HEK293 (cell line): Measurements from ENCODE around the gene UQCC2.

ENCODE experiments used
- CTCF ChIA-PET: fragments of 350-600 bp; formaldehyde crosslinking; extraction: SDS; loops from one replicate; lab custom pipeline; 2021; ENCODE audit warnings: antibody characterized with exemption; lab: Yijun Ruan, JAX
- POLR2A ChIA-PET: fragments of 300-600 bp; formaldehyde crosslinking; extraction: SDS; loops from one replicate; lab custom pipeline; 2020; ENCODE audit warnings: antibody characterized with exemption, inconsistent platforms; lab: Yijun Ruan, JAX
- H3K27ac ChIP-seq: fragments of 200-500 bp; sonication (Bioruptor generic); 2 replicates; pipeline ENCODE4 v1.5.1; 2014; ENCODE audit warnings: low read depth, low read length, control low read depth, inconsistent platforms; ENCODE audit errors: extremely low read depth
- H3K36me3 ChIP-seq, 2 experiments: fragments of 200-500 bp in 1 of 2; sonication (Bioruptor generic) in 1 of 2; 1 replicate in 1 of 2; 2 replicates in 1 of 2; pipeline ENCODE4 v1.5.1; 2014 to 2017; ENCODE audit warnings: inconsistent platforms in 2 of 2, low read length in 2 of 2; ENCODE audit not compliant: control insufficient read depth in 2 of 2, insufficient read depth in 1 of 2
- H3K4me1 ChIP-seq: fragments of 200-500 bp; sonication (Bioruptor generic); 2 replicates; pipeline ENCODE4 v1.5.1; 2014; ENCODE audit warnings: mild to moderate bottlenecking, low read length, inconsistent platforms; ENCODE audit not compliant: control insufficient read depth, insufficient read depth
- H3K4me3 ChIP-seq: 2 replicates; pipeline ENCODE4 v1.5.1; 2011; ENCODE audit warnings: low read depth, mild to moderate bottlenecking, control low read depth, low read length, moderate library complexity
- H3K9me3 ChIP-seq: fragments of 200-500 bp; sonication (Bioruptor generic); 2 replicates; pipeline ENCODE4 v1.5.1; 2014; ENCODE audit warnings: low read depth, low read length, inconsistent platforms; ENCODE audit not compliant: control insufficient read depth, insufficient read depth
- ELK4 ChIP-seq: IDR thresholded peaks from 2 replicates; pipeline ENCODE4 v1.6.1; 2011; ENCODE audit warnings: mild to moderate bottlenecking, low read depth, low read length, borderline replicate concordance
- GFI1B ChIP-seq: fragments of 450-650 bp; formaldehyde crosslinking; IDR thresholded peaks from 2 replicates; pipeline ENCODE4 v1.5.1; 2016; ENCODE audit warnings: missing biosample characterization, missing genetic modification characterization
- KLF16 ChIP-seq: fragments of 450-650 bp; formaldehyde crosslinking; IDR thresholded peaks from 2 replicates; pipeline ENCODE4 v1.5.1; 2017; ENCODE audit warnings: missing biosample characterization, missing genetic modification characterization
- SCRT2 ChIP-seq: fragments of 450-650 bp; formaldehyde crosslinking; IDR thresholded peaks from 2 replicates; pipeline ENCODE4 v1.5.1; 2016; ENCODE audit warnings: missing biosample characterization, missing genetic modification characterization
- WT1 ChIP-seq: fragments of 450-650 bp; formaldehyde crosslinking; IDR thresholded peaks from 2 replicates; pipeline ENCODE4 v1.5.1; 2016; ENCODE audit warnings: missing biosample characterization, missing genetic modification characterization
- ZBTB11 ChIP-seq: fragments of 450-650 bp; formaldehyde crosslinking; conservative IDR thresholded peaks from 2 replicates; pipeline ENCODE4 v1.5.1; 2016; ENCODE audit warnings: low read depth, missing biosample characterization, missing genetic modification characterization
- ZFP3 ChIP-seq: fragments of 450-650 bp; formaldehyde crosslinking; IDR thresholded peaks from 2 replicates; pipeline ENCODE4 v1.5.1; 2016; ENCODE audit warnings: low read depth, missing biosample characterization, missing genetic modification characterization
- ZNF2 ChIP-seq: fragments of 450-650 bp; formaldehyde crosslinking; IDR thresholded peaks from 2 replicates; pipeline ENCODE4 v1.5.1; 2016; ENCODE audit warnings: missing biosample characterization, missing genetic modification characterization
- ZNF202 ChIP-seq: fragments of 450-650 bp; formaldehyde crosslinking; IDR thresholded peaks from 2 replicates; pipeline ENCODE4 v1.5.1; 2016; ENCODE audit warnings: missing biosample characterization, missing genetic modification characterization, borderline replicate concordance
- ZNF335 ChIP-seq: fragments of 450-650 bp; formaldehyde crosslinking; conservative IDR thresholded peaks from 2 replicates; pipeline ENCODE4 v1.5.1; 2016; ENCODE audit warnings: missing biosample characterization, missing genetic modification characterization
- ZNF48 ChIP-seq: fragments of 450-650 bp; formaldehyde crosslinking; IDR thresholded peaks from 2 replicates; pipeline ENCODE4 v1.5.1; 2016; ENCODE audit warnings: missing biosample characterization, missing genetic modification characterization
- ZNF548 ChIP-seq: fragments of 450-650 bp; formaldehyde crosslinking; IDR thresholded peaks from 2 replicates; pipeline ENCODE4 v1.5.1; 2016; ENCODE audit warnings: missing biosample characterization, missing genetic modification characterization
- ZNF600 ChIP-seq: fragments of 450-650 bp; formaldehyde crosslinking; IDR thresholded peaks from 2 replicates; pipeline ENCODE4 v1.5.1; 2016; ENCODE audit warnings: missing biosample characterization, missing genetic modification characterization
- ZNF639 ChIP-seq: fragments of 450-650 bp; formaldehyde crosslinking; IDR thresholded peaks from 2 replicates; pipeline ENCODE4 v1.5.1; 2016; ENCODE audit warnings: missing biosample characterization, missing genetic modification characterization
- ZNF660 ChIP-seq: fragments of 450-650 bp; IDR thresholded peaks from 2 replicates; pipeline ENCODE4 v1.5.1; 2018; ENCODE audit warnings: missing biosample characterization, mild to moderate bottlenecking, missing genetic modification characterization
- ZNF768 ChIP-seq: fragments of 450-650 bp; formaldehyde crosslinking; IDR thresholded peaks from 2 replicates; pipeline ENCODE4 v1.5.1; 2018; ENCODE audit warnings: missing biosample characterization, mild to moderate bottlenecking, missing genetic modification characterization
- ZNF777 ChIP-seq: fragments of 450-650 bp; formaldehyde crosslinking; IDR thresholded peaks from 2 replicates; pipeline ENCODE4 v1.5.1; 2017; ENCODE audit warnings: missing biosample characterization, missing genetic modification characterization, borderline replicate concordance
- ZNF791 ChIP-seq: fragments of 450-650 bp; formaldehyde crosslinking; IDR thresholded peaks from 2 replicates; pipeline ENCODE4 v1.5.1; 2016; ENCODE audit warnings: missing biosample characterization, missing genetic modification characterization
- ZSCAN23 ChIP-seq: fragments of 450-650 bp; formaldehyde crosslinking; IDR thresholded peaks from 2 replicates; pipeline ENCODE4 v1.5.1; 2016; ENCODE audit warnings: missing biosample characterization, missing genetic modification characterization
- TF ChIP-seq, protein P1 (sequence below): fragments of 450-650 bp; formaldehyde crosslinking; optimal IDR thresholded peaks from 2 replicates; pipeline ENCODE3; 2016; ENCODE audit warnings: missing biosample characterization, mild to moderate bottlenecking, missing genetic modification characterization

Gene UQCC2

GRCh38 chr6:33728438-33728837 lies 16.9 kb upstream of the UQCC2 start (continued):
- TF ChIP-seq ZBTB11 (tag by site-specific recombination) = no peak
- TF ChIP-seq ZNF600 = no peak
- TF ChIP-seq ZNF202 (tag by site-specific recombination) = no peak
- TF ChIP-seq ZNF548 = no peak
- TF ChIP-seq ZNF791 (tag by site-specific recombination) = no peak
- TF ChIP-seq GFI1B = no peak
- TF ChIP-seq ZNF768 (tag by site-specific recombination) = no peak

DNA sequence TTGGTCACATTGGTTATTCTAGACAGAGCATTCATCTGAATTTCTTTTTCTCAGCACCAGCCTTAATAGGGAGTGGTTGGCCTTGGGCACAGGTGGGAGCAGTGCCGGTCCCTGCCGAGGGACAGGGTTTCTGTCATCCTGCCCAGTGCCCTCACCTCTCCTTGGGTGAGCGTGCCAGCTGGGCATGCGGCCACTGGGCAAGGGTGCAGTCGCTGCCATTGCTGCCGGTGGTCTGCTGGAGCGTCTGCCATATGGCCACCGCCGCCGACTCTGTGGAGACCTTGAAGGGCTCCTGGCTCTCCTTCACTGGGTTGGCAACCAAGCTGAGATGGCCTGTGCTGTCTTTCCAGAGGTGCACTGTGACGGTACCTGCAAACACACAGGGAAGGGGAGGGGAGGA lies 16.4 kb upstream of the UQCC2 start:
- Histone ChIP-seq H3K4me1 (no peaks in the 10 kb centered on the region), H3K4me3 (no peak overlapping the region), H3K27ac (no peak overlapping the region), H3K36me3 (no peaks in the 10 kb centered on the region)
- ChIA-PET POLR2A (interaction anchor here (0.6 kb wide), 1 partner anchor 241 kb away, joined by 5 read pairs; no protein-coding TSS in a partner anchor), CTCF (interaction anchor here (1.0 to 4.2 kb wide), 2 partner anchors 16 to 43 kb away, joined by 3 to 27 read pairs; no protein-coding TSS in a partner anchor)
- TF ChIP-seq ZNF335 (tag by site-specific recombination) (no peak), ZNF660 (no peak), ZNF777 (no peak), SCRT2 (no peak), ZBTB11 (tag by site-specific recombination) (no peak), ZNF48 (tag by site-specific recombination) (no peak), ZSCAN23 (tag by site-specific recombination) (no peak), ZFP3 (tag by site-specific recombination) (no peak), WT1 (tag by site-specific recombination) (no peak), KLF16 (tag by site-specific recombination) (no peak), ZNF639 (no peak), ELK4 (no peak), ZNF2 (no peak)
- TF ChIP-seq, protein P1, sequence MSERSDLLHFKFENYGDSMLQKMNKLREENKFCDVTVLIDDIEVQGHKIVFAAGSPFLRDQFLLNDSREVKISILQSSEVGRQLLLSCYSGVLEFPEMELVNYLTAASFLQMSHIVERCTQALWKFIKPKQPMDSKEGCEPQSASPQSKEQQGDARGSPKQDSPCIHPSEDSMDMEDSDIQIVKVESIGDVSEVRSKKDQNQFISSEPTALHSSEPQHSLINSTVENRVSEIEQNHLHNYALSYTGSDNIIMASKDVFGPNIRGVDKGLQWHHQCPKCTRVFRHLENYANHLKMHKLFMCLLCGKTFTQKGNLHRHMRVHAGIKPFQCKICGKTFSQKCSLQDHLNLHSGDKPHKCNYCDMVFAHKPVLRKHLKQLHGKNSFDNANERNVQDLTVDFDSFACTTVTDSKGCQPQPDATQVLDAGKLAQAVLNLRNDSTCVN (tag by site-specific recombination) = no peak
- TF ChIP-seq, all 188 proteins: peak for 0
- H3K9me3 ChIP-seq = no peaks in the 10 kb centered on the region
